C4-2B (cell line): ENCODE measurements around the gene HOXD4.

Experiments used
- H3K27ac ChIP-seq: fragments of 450-650 bp; 2 replicates; pipeline ENCODE4 v1.5.1; 2017
- CTCF ChIP-seq: fragments of 450-650 bp; conservative IDR thresholded peaks from 2 replicates; pipeline ENCODE4 v1.5.1; 2017; ENCODE audit warnings: mild to moderate bottlenecking
- ZFX ChIP-seq: fragments of 450-650 bp; IDR thresholded peaks from 2 replicates; pipeline ENCODE4 v1.6.1; 2017

The HOXD4 gene

GRCh38 chr2:176158855-176159662 lies 7.7 kb downstream of the HOXD4 start:
- TF ChIP-seq ZFX = no peak
- no peak for TF ChIP-seq CTCF
- H3K27ac ChIP-seq = no peak overlapping the region

GRCh38 chr2:176159663-176160250 lies 8.4 kb downstream of the HOXD4 start:
- TF ChIP-seq ZFX (no peak), CTCF (no peak)
- no peak overlapping the region for H3K27ac ChIP-seq

GRCh38 chr2:176160251-176160985 lies 9.1 kb downstream of the HOXD4 start:
- H3K27ac ChIP-seq = no peak overlapping the region
- no peak for TF ChIP-seq ZFX
- TF ChIP-seq CTCF = no peak

- TF ChIP-seq CTCF = no peak
- TF ChIP-seq ZFX = no peak
- no peak overlapping the region for H3K27ac ChIP-seq
These were observed 9.9 kb downstream of the HOXD4 start for GRCh38 chr2:176160986-176161824.

- no peak overlapping the region for H3K27ac ChIP-seq
- no peak for TF ChIP-seq CTCF
- no peak for TF ChIP-seq ZFX
These were observed 10.7 kb downstream of the HOXD4 start for GRCh38 chr2:176161825-176162626.

- H3K27ac ChIP-seq = no peak overlapping the region
- TF ChIP-seq ZFX = no peak
- TF ChIP-seq CTCF = no peak
These were observed 11.7 kb downstream of the HOXD4 start for GRCh38 chr2:176162911-176163671.
